Neuronal stem cell (in vitro differentiated cells): ENCODE data around the gene HAGHL.

Experiments used
- DNase-seq: peaks from one replicate; pipeline ENCODE4 v3.0.0-alpha.2; 2013; ENCODE audit warnings: low spot score
- H2AFZ ChIP-seq: one replicate; pipeline ENCODE4 v1.6.1; 2013; ENCODE audit warnings: mild to moderate bottlenecking, low read length, inconsistent platforms
- H2AK5ac ChIP-seq: 2 replicates; pipeline ENCODE4 v1.6.1; 2013; ENCODE audit warnings: low read depth, mild to moderate bottlenecking, inconsistent platforms, low read length, moderate library complexity, mixed read lengths
- H2BK120ac ChIP-seq: 2 replicates; pipeline ENCODE4 v1.6.1; 2013; ENCODE audit warnings: low read depth, mild to moderate bottlenecking, inconsistent platforms, low read length, moderate library complexity, mixed read lengths
- H2BK12ac ChIP-seq: one replicate; pipeline ENCODE4 v1.6.1; 2013; ENCODE audit warnings: low read length, inconsistent platforms
- H2BK15ac ChIP-seq: 2 replicates; pipeline ENCODE4 v1.6.1; 2013; ENCODE audit warnings: mild to moderate bottlenecking, low read length, inconsistent platforms, mixed read lengths
- H2BK5ac ChIP-seq: one replicate; pipeline ENCODE4 v1.6.1; 2013; ENCODE audit warnings: inconsistent platforms, mild to moderate bottlenecking, low read length, moderate library complexity
- H3K14ac ChIP-seq: one replicate; pipeline ENCODE4 v1.6.1; 2013; ENCODE audit warnings: low read length, inconsistent platforms
- H3K18ac ChIP-seq: 2 replicates; pipeline ENCODE4 v1.6.1; 2013; ENCODE audit warnings: low read length, inconsistent platforms
- H3K23ac ChIP-seq: 2 replicates; pipeline ENCODE4 v1.6.1; 2013; ENCODE audit warnings: low read depth, mild to moderate bottlenecking, mixed read lengths, low read length, inconsistent platforms; ENCODE audit not compliant: poor library complexity
- H3K27ac ChIP-seq: replicated peaks from 3 replicates; pipeline ENCODE4 v1.5.1; 2013; ENCODE audit warnings: low read length, inconsistent platforms
- H3K27me3 ChIP-seq, 3 experiments: 2 replicates each; pipeline ENCODE4 v1.6.1; 2013; ENCODE audit warnings: low read length in 3 of 3, mild to moderate bottlenecking in 2 of 3, inconsistent platforms in 1 of 3, low read depth in 1 of 3, mixed read lengths in 1 of 3, moderate library complexity in 1 of 3; ENCODE audit not compliant: control insufficient read depth in 3 of 3, insufficient read depth in 3 of 3
- H3K36me3 ChIP-seq, 2 donors: replicated peaks in 1 of 2; 2 replicates each; pipeline ENCODE4 v1.6.1; 2013; ENCODE audit warnings: low read length in 2 of 2; ENCODE audit not compliant: control insufficient read depth in 2 of 2, insufficient read depth in 2 of 2
- H3K4ac ChIP-seq: 2 replicates; pipeline ENCODE4 v1.6.1; 2013; ENCODE audit warnings: inconsistent platforms, mild to moderate bottlenecking, low read length, moderate library complexity
- H3K4me1 ChIP-seq, 2 donors: 1 replicate in 1 of 2; 2 replicates in 1 of 2; pipeline ENCODE4 v1.6.1; 2013; ENCODE audit warnings: low read length in 2 of 2, low read depth in 1 of 2; ENCODE audit not compliant: control insufficient read depth in 2 of 2, insufficient read depth in 1 of 2
- H3K4me2 ChIP-seq: one replicate; pipeline ENCODE4 v1.6.1; 2013; ENCODE audit warnings: mild to moderate bottlenecking, low read length, inconsistent platforms; ENCODE audit not compliant: insufficient read depth, poor library complexity, severe bottlenecking
- H3K4me3 ChIP-seq, 2 donors: 2 replicates each; pipeline ENCODE4 v1.5.1; 2013; ENCODE audit warnings: low read length in 2 of 2, mild to moderate bottlenecking in 2 of 2, inconsistent platforms in 1 of 2, moderate library complexity in 1 of 2
- H3K79me1 ChIP-seq: one replicate; pipeline ENCODE4 v1.6.1; 2013; ENCODE audit warnings: low read depth, mild to moderate bottlenecking, inconsistent platforms, low read length, moderate library complexity
- H3K9ac ChIP-seq: one replicate; pipeline ENCODE4 v1.6.1; 2013; ENCODE audit warnings: mild to moderate bottlenecking, low read depth, low read length, inconsistent platforms; ENCODE audit not compliant: poor library complexity
- H3K9me3 ChIP-seq, 2 donors: replicated peaks in 1 of 2; 2 replicates each; pipeline versions ENCODE3 to v1.6.1; 2013; ENCODE audit warnings: low read length in 2 of 2, mild to moderate bottlenecking in 2 of 2, inconsistent platforms in 1 of 2, low read depth in 1 of 2, mixed read lengths in 1 of 2, moderate library complexity in 1 of 2; ENCODE audit not compliant: control insufficient read depth in 2 of 2, insufficient read depth in 1 of 2
- H4K8ac ChIP-seq: one replicate; pipeline ENCODE4 v1.6.1; 2013; ENCODE audit warnings: low read depth, mild to moderate bottlenecking, inconsistent platforms, low read length, moderate library complexity
- H4K91ac ChIP-seq: one replicate; pipeline ENCODE4 v1.6.1; 2013; ENCODE audit warnings: low read length, low read depth, mild to moderate bottlenecking, inconsistent platforms; ENCODE audit not compliant: poor library complexity
- WGBS, 2 donors: extraction: QIAGEN DNeasy Blood & Tissue Kit; methylation state at CpG; one replicate each; pipeline ENCODE4 v1.1.7; 2013; ENCODE audit warnings: missing lambda C conversion rate in 2 of 2, mixed read lengths in 1 of 2; ENCODE audit not compliant: insufficient read length in 2 of 2, insufficient replicate concordance in 1 of 2; ENCODE audit errors: extremely low coverage in 2 of 2; 5-methylcytosine and 5-hydroxymethylcytosine counted together

HAGHL gene

DNA sequence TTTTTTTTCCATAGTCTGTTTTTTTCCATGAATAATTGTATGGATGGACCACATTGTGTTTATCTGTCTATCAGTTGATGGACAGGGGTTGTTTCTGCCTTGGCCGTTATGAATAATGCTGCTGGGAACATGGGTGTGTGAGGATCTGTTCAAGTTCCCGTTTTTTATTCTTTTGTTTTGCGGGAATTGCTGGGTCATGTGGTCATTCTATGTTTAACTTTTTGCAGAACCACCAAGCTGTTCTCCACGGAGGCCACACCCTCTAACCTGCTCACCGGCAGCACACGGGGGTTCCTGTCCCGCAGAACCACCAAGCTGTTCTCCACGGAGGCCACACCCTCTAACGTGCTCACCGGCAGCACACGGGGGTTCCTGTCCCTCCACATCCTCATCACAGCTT is 27.8 kb downstream of the HAGHL start:
- no peak overlapping the region for H3K4ac ChIP-seq
- H3K4me2 ChIP-seq = no peak overlapping the region
- H3K36me3 ChIP-seq = no peaks in the 10 kb centered on the region
- H2AFZ ChIP-seq = no peak overlapping the region
- no peak overlapping the region for H3K27ac ChIP-seq
- no peak overlapping the region for H3K18ac ChIP-seq
- no peaks in the 10 kb centered on the region for H3K79me1 ChIP-seq
- no peaks in the 10 kb centered on the region for H3K27me3 ChIP-seq
- no peak overlapping the region for H2BK15ac ChIP-seq
- no peak overlapping the region for H2BK120ac ChIP-seq
- WGBS, 2 donors = no CpG with 5 or more reads among the region's 11 CpGs
- no peak for DNase-seq
- H3K23ac ChIP-seq = no peak overlapping the region
- H3K4me3 ChIP-seq = no peak overlapping the region
- H3K14ac ChIP-seq = no peak overlapping the region
- H2AK5ac ChIP-seq = no peak overlapping the region
- H4K8ac ChIP-seq = no peak overlapping the region
- no peak overlapping the region for H2BK5ac ChIP-seq
- no peak overlapping the region for H3K9ac ChIP-seq
- no peak overlapping the region for H4K91ac ChIP-seq
- no peak overlapping the region for H2BK12ac ChIP-seq
- H3K9me3 ChIP-seq = peaks cover 3 to 10% of the 10 kb centered on the region in 2 donors
- H3K4me1 ChIP-seq = peaks cover 20 to 30% of the 10 kb centered on the region in 2 donors

DNA sequence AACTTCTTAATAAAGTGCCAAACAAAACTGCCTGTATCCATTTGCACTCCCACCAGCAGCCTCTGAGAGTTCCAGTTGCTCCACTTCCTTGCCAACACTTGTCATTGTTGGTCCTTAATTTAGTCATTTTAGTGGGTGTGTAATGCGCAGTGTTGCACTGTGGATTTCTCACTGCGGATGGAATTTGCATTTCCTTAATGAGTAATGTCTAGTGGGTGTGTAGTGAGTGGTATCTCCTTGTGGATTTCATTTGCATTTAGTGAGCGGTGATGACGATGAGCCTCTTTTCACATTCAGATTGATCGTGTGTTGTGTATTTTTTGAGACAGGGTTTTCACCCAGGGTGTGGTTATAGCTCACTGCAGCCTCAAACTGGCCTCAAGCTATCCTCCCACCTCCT is 29.5 kb downstream of the HAGHL start:
- H2BK120ac ChIP-seq = no peak overlapping the region
- no peak overlapping the region for H2AFZ ChIP-seq
- no peak overlapping the region for H2BK12ac ChIP-seq
- no peak overlapping the region for H3K23ac ChIP-seq
- H3K18ac ChIP-seq = no peak overlapping the region
- H2BK15ac ChIP-seq = no peak overlapping the region
- WGBS, 2 donors = no CpG with 5 or more reads among the region's 5 CpGs
- peaks cover 3 to 10% of the 10 kb centered on the region in 2 donors for H3K9me3 ChIP-seq
- H3K4ac ChIP-seq = no peak overlapping the region
- no peak overlapping the region for H4K91ac ChIP-seq
- DNase-seq = no peak
- peaks cover 22 to 27% of the 10 kb centered on the region in 2 donors for H3K4me1 ChIP-seq
- H3K14ac ChIP-seq = no peak overlapping the region
- H4K8ac ChIP-seq = no peak overlapping the region
- no peak overlapping the region for H3K9ac ChIP-seq
- H3K27me3 ChIP-seq = peaks cover 0 to 8% (median 0%) of the 10 kb centered on the region in 3 experiments
- H3K4me3 ChIP-seq = no peak overlapping the region
- H2BK5ac ChIP-seq = no peak overlapping the region
- no peak overlapping the region for H3K4me2 ChIP-seq
- H3K36me3 ChIP-seq = no peaks in the 10 kb centered on the region
- no peak overlapping the region for H3K27ac ChIP-seq
- H3K79me1 ChIP-seq = no peaks in the 10 kb centered on the region
- H2AK5ac ChIP-seq = no peak overlapping the region

DNA sequence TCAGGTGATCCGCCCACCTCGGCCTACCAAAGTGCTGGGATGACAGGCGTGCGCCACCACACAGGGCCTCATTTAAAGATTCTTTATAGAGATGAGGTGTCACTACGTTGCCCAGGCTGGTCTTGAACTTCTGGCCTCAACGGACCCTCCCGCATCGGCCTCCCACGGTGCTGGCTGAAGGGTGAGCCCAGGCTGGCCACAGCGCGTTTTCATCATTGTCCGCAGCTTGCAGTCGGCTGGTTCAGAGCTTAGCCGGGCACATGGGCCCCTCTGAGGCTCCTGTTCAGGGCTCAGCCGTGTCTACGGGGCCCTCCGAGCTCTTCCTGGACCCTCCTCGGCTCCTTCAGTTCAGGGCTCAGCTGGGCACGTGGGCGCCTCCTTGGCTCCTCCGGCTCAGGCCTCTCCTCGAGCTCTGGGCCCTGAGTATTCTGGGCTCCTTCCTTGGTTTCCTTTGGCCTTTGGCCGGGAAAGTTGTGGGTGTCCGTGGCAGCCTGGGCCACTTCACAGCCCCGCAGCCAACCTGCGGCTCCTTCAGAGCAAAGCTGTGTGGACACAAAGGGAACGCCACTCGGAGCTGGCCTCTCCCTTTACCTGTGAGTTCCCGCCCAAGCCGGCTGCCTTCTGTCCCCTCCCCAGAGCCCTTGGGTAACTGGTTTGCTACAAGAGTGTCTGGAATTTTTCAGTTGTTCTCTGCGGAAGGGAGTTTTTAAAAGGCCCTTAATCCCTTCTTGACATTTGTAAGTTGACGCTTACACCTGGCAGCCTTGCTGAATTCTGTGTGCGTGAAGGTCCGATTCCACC is 32.4 kb downstream of the HAGHL start:
- Histone ChIP-seq H2AFZ (no peak overlapping the region), H3K4me2 (no peak overlapping the region), H3K4ac (no peak overlapping the region), H2BK12ac (no peak overlapping the region), H3K4me3 (no peak overlapping the region), H3K27me3 (peaks cover 0 to 15% (median 0%) of the 10 kb centered on the region in 3 experiments), H3K79me1 (peaks cover 2% of the 10 kb centered on the region), H3K36me3 (no peaks in the 10 kb centered on the region), H4K91ac (no peak overlapping the region), H3K18ac (peak overlapping the region; percentile 94), H3K4me1 (peaks cover 11 to 12% of the 10 kb centered on the region in 2 donors), H2BK5ac (no peak overlapping the region), H3K27ac (no peak overlapping the region), H2AK5ac (peak overlapping the region; percentile 91), H3K9ac (no peak overlapping the region), H2BK120ac (peak overlapping the region; percentile 89), H3K23ac (no peak overlapping the region), H4K8ac (no peak overlapping the region), H3K14ac (no peak overlapping the region), H3K9me3 (peaks cover 3 to 10% of the 10 kb centered on the region in 2 donors), H2BK15ac (peak overlapping the region; percentile 20)
- no CpG with 5 or more reads among the region's 34 CpGs for WGBS, 2 donors
- DNase-seq = no peak

DNA sequence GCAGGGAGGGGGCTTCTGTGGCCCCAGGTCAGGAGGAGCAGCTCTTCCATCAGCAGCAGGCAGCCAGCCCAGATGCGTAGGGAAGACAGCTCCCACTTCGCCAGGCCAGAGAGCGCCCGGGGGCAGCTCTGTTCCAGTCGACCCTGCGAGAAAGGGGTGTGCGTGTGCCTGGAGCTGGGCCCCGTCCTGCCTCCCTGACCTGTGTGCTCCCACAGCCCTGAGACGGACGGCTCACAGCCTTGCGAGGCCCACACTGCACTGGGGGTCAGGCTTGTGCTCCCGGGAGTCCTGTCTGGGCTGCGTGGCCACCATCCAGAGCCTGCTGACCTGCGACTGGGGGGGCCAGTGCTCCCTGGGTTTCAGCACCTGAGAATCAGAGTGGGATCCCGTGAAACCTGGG is 33.2 kb downstream of the HAGHL start:
- H3K79me1 ChIP-seq = peaks cover 2% of the 10 kb centered on the region
- peaks cover 3 to 10% of the 10 kb centered on the region in 2 donors for H3K9me3 ChIP-seq
- H3K4ac ChIP-seq = peak overlapping the region; percentile 95
- H2BK5ac ChIP-seq = peak overlapping the region; percentile 66
- H3K23ac ChIP-seq = peak overlapping the region; percentile 44
- H3K4me1 ChIP-seq = peaks cover 11 to 12% of the 10 kb centered on the region in 2 donors
- peak overlapping the region; percentile 63 for H3K14ac ChIP-seq
- WGBS, 2 donors = no CpG with 5 or more reads among the region's 15 CpGs
- no peaks in the 10 kb centered on the region for H3K36me3 ChIP-seq
- no peak overlapping the region for H3K4me3 ChIP-seq
- H4K8ac ChIP-seq = no peak overlapping the region
- H2BK120ac ChIP-seq = peak overlapping the region; percentile 89
- peak overlapping the region; percentile 99 for H2BK15ac ChIP-seq
- peak overlapping the region; percentile 94 for H3K18ac ChIP-seq
- H3K27me3 ChIP-seq = peaks cover 0 to 15% (median 0%) of the 10 kb centered on the region in 3 experiments
- no peak overlapping the region for H3K4me2 ChIP-seq
- H3K27ac ChIP-seq = no peak overlapping the region
- peak overlapping the region; percentile 98 for H2BK12ac ChIP-seq
- no peak overlapping the region for H4K91ac ChIP-seq
- H2AK5ac ChIP-seq = peak overlapping the region; percentile 91
- DNase-seq = no peak
- H3K9ac ChIP-seq = peak overlapping the region; percentile 50
- peak overlapping the region; percentile 61 for H2AFZ ChIP-seq
